ENCODE results near the gene GID8. TPM values are rescaled to one million over a fixed set of nuclear protein-coding genes. Genes with fewer than 3 reads are reported as not detected.
A peak's percentile ranks its signal among the peaks of the same experiment; 100 is the strongest.

GID8 gene
- total and polyA plus RNA-seq, 9 of the 15 experiments (the other 6 are each of a cell fraction or from before 2014, with no cell fraction given) = 7.5 to 31.6 (median 22.2) TPM

- TF ChIP-seq NR1H2 (CRISPR knock-in tag; IDR thresholded peaks at IDR 0.05) = no peak
- TF ChIP-seq PKNOX1 (IDR thresholded peaks at IDR 0.05) = 0 out of 2 replicates have a peak, but pooled peaks have one; percentile 15
- TF ChIP-seq ZNF224 (CRISPR knock-in tag; IDR thresholded peaks at IDR 0.05) = no peak
- no peak for TF ChIP-seq YY1 (IDR thresholded peaks at IDR 0.05; ENCODE audit: borderline replicate concordance in 1 of 3, control insufficient read depth in 1 of 3, extremely low read depth in 1 of 3, insufficient read depth in 3 of 3, insufficient read length in 1 of 3, insufficient replicate concordance in 2 of 3, low read depth in 1 of 3, low read length in 2 of 3)
- no peak for TF ChIP-seq FOXA1 (IDR thresholded peaks at IDR 0.05; ENCODE audit: borderline replicate concordance)
- no peak for TF ChIP-seq ATF2 (CRISPR knock-in tag; IDR thresholded peaks at IDR 0.05)
- no peak for TF ChIP-seq MAFK (IDR thresholded peaks at IDR 0.05; ENCODE audit: low read length)
- no peak for TF ChIP-seq UBTF (IDR thresholded peaks at IDR 0.05; ENCODE audit: borderline replicate concordance in 1 of 2, low read depth in 2 of 2, low read length in 2 of 2)
- TF ChIP-seq ZNF263 (CRISPR knock-in tag; IDR thresholded peaks at IDR 0.05; ENCODE audit: borderline replicate concordance) = no peak
- TF ChIP-seq ZNF76 (CRISPR knock-in tag; IDR thresholded peaks at IDR 0.05; ENCODE audit: borderline replicate concordance) = no peak
- TF ChIP-seq CC2D1A (IDR thresholded peaks at IDR 0.05) = no peak
- no peak for TF ChIP-seq SAP30 (IDR thresholded peaks at IDR 0.05; ENCODE audit: borderline replicate concordance, insufficient read depth, low read depth, low read length, poor library complexity, severe bottlenecking)
- no peak for TF ChIP-seq WHSC1 (IDR thresholded peaks at IDR 0.05; ENCODE audit: low read length)
- TF ChIP-seq HDAC2 (IDR thresholded peaks at IDR 0.05) = no peak
- TF ChIP-seq ZNF282 (CRISPR knock-in tag; IDR thresholded peaks at IDR 0.05) = no peak
- TF ChIP-seq ZFP1 (CRISPR knock-in tag; IDR thresholded peaks at IDR 0.05) = no peak
- no peak for TF ChIP-seq ID3 (CRISPR knock-in tag; IDR thresholded peaks at IDR 0.05)
- TF ChIP-seq ID3 (tag; IDR thresholded peaks at IDR 0.05) = no peak
- peak; percentile 86 for TF ChIP-seq RFX1 (IDR thresholded peaks at IDR 0.05)
- TF ChIP-seq TFE3 (CRISPR knock-in tag; IDR thresholded peaks at IDR 0.05) = no peak
- 0 out of 2 replicates have a peak, but pooled peaks have one; percentile 52 for TF ChIP-seq FOXJ2 (tag; IDR thresholded peaks at IDR 0.05)
These were observed 22.9 kb upstream of the GID8 start (continued) for GRCh38 chr20:62914970-62915457.
